IPS-18c (cell line): ENCODE measurements around the gene CWC27.
"Not testable (repeated sequence)": the region's sequence is repeated elsewhere in the genome, so short reads cannot be mapped to it uniquely, and the experiment has no call there.

ENCODE experiments used
- H3K4me3 ChIP-seq: 2 replicates; pipeline ENCODE4 v1.7.0; 2013; ENCODE audit warnings: low read depth, mild to moderate bottlenecking, low read length, moderate library complexity; ENCODE audit not compliant: insufficient read depth
- H3K9me3 ChIP-seq: one replicate; pipeline ENCODE4 v1.6.1; 2013; ENCODE audit warnings: mild to moderate bottlenecking, low read length, moderate library complexity; ENCODE audit not compliant: control insufficient read depth, insufficient read depth

The CWC27 gene

GRCh38 chr5:64771736-64772135 lies 3.0 kb downstream of the CWC27 start:
- H3K4me3 ChIP-seq = no peak overlapping the region
- H3K9me3 ChIP-seq = no peaks in the 10 kb centered on the region

GRCh38 chr5:64773533-64773932 lies 4.8 kb downstream of the CWC27 start:
- Histone ChIP-seq H3K4me3 (no peak overlapping the region), H3K9me3 (no peaks in the 10 kb centered on the region)

- no peak overlapping the region for H3K4me3 ChIP-seq
- no peaks in the 10 kb centered on the region for H3K9me3 ChIP-seq
Measured at GRCh38 chr5:64775291-64775690, 6.6 kb downstream of the CWC27 start.

GRCh38 chr5:64784451-64785025 lies 15.8 kb downstream of the CWC27 start:
- Histone ChIP-seq H3K4me3 (no peak overlapping the region), H3K9me3 (no peaks in the 10 kb centered on the region)

GRCh38 chr5:64786372-64786771 lies 17.6 kb downstream of the CWC27 start:
- H3K4me3 ChIP-seq = no peak overlapping the region
- H3K9me3 ChIP-seq = no peaks in the 10 kb centered on the region

- Histone ChIP-seq H3K9me3 (no peaks in the 10 kb centered on the region), H3K4me3 (no peak overlapping the region)
Measured at GRCh38 chr5:64788156-64788555, 19.4 kb downstream of the CWC27 start.

GRCh38 chr5:64789457-64789856 lies 20.7 kb downstream of the CWC27 start:
- Histone ChIP-seq H3K4me3 (no peak overlapping the region), H3K9me3 (no peaks in the 10 kb centered on the region)

GRCh38 chr5:64790210-64790609 lies 21.5 kb downstream of the CWC27 start:
- H3K4me3 ChIP-seq = no peak overlapping the region
- H3K9me3 ChIP-seq = no peaks in the 10 kb centered on the region

GRCh38 chr5:64792469-64792868 lies 23.7 kb downstream of the CWC27 start:
- H3K9me3 ChIP-seq = no peaks in the 10 kb centered on the region
- H3K4me3 ChIP-seq = no peak overlapping the region

- no peak overlapping the region for H3K4me3 ChIP-seq
- no peaks in the 10 kb centered on the region for H3K9me3 ChIP-seq
Measured at GRCh38 chr5:64794053-64794770, 25.5 kb downstream of the CWC27 start.

- no peak overlapping the region for H3K4me3 ChIP-seq
- H3K9me3 ChIP-seq = no peaks in the 10 kb centered on the region
Measured at GRCh38 chr5:64796301-64796700, 27.6 kb downstream of the CWC27 start.

- H3K4me3 ChIP-seq = no peak overlapping the region
- no peaks in the 10 kb centered on the region for H3K9me3 ChIP-seq
Measured at GRCh38 chr5:64800926-64801325, 32.2 kb downstream of the CWC27 start.

- no peaks in the 10 kb centered on the region for H3K9me3 ChIP-seq
- H3K4me3 ChIP-seq = no peak overlapping the region
Measured at GRCh38 chr5:64806537-64806936, 37.8 kb downstream of the CWC27 start.

GRCh38 chr5:64807520-64807919 lies 38.8 kb downstream of the CWC27 start:
- H3K9me3 ChIP-seq = no peaks in the 10 kb centered on the region
- no peak overlapping the region for H3K4me3 ChIP-seq

GRCh38 chr5:64811050-64811640 lies 42.4 kb downstream of the CWC27 start:
- H3K9me3 ChIP-seq = no peaks in the 10 kb centered on the region
- H3K4me3 ChIP-seq = no peak overlapping the region

- Histone ChIP-seq H3K4me3 (no peak overlapping the region), H3K9me3 (no peaks in the 10 kb centered on the region)
Measured at GRCh38 chr5:64814073-64814472, 45.3 kb downstream of the CWC27 start.

- Histone ChIP-seq H3K9me3 (no peaks in the 10 kb centered on the region), H3K4me3 (no peak overlapping the region)
Measured at GRCh38 chr5:64818245-64818644, 49.5 kb downstream of the CWC27 start.

- not testable (repeated sequence) for H3K4me3 ChIP-seq
Measured at GRCh38 chr5:64819345-64819744, 50.6 kb downstream of the CWC27 start.

More at GRCh38 chr5:64819345-64819744, 50.6 kb downstream of the CWC27 start:
- H3K9me3 ChIP-seq = not testable (repeated sequence)
